NCI-H1105 treated with DMSO at 0.1 percent for 48 hours (cell line): Measurements from ENCODE around the gene PABPC1L.
"Not testable (repeated sequence)": the region's sequence is repeated elsewhere in the genome, so short reads cannot be mapped to it uniquely, and the experiment has no call there.

Experiments used
- DNase-seq: peaks from one replicate; lab custom pipeline; 2025; lab: John Stamatoyannopoulos, UW

Gene PABPC1L

GRCh38 chr20:44909872-44910689, at the start of gene PABPC1L:
Gene PABPC1L (plus strand): TSS chr20:44910060. CDS start chr20:44910144, 84 bp downstream.
- peak; percentile 93 for DNase-seq

GRCh38 chr20:44861531-44862006, 48.3 kb upstream of the PABPC1L start:
- no peak for DNase-seq

GRCh38 chr20:44862286-44862685, 47.6 kb upstream of the PABPC1L start:
- no peak for DNase-seq

DNA sequence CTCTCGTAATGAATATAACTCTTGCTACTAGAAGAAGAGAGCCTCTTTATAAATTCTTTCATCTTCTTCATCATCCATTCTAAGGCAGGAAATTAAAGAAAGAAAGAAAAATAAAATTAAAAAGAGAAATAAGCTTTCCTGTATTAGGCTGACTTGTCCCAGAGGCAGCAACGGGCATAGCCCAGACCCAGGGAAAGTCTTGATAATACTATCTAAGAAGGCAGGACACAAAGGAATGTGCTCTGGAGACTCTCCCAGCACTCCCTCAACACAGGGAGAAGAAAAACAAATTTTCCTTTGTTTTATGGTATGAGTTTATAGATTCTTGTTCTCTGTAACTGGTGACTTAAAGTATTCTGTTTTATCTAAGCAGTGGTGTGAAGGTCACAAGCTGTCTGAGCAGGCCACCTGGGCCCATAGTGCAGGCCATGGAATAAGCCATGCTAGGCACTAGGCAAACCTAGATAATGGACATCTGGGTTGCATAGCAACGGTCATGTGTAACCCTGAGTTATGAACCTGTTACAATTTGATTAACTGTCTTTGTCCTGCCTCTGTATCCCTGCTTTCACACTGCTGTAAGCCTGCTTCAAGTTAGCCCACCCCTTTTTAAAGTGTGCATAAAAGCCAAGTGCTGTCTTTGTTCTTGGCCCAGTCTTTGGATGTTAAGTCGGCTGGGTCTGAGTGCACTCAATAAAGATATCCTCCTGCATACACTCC, 46.3 kb upstream of the PABPC1L start:
- DNase-seq, result not testable (repeated sequence)

DNA sequence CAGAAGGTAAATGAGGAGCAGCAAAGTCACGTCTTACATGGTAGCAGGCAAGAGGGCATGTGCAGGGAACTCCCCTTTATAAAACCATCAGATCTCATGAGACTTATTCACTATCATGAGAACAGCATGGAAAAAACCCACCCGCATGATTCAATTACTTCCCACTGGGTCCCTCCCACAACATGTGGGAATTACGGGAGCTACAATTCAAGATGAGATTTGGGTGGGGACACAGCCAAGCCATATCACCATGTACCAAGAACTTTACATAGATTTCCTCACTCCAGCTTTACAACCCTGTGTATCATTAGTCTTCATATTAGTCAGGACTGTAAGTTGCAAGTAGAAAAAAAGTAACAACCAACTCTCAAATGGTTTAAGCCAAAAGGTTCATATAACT, 45.4 kb upstream of the PABPC1L start:
- DNase-seq, result not testable (repeated sequence)

DNA sequence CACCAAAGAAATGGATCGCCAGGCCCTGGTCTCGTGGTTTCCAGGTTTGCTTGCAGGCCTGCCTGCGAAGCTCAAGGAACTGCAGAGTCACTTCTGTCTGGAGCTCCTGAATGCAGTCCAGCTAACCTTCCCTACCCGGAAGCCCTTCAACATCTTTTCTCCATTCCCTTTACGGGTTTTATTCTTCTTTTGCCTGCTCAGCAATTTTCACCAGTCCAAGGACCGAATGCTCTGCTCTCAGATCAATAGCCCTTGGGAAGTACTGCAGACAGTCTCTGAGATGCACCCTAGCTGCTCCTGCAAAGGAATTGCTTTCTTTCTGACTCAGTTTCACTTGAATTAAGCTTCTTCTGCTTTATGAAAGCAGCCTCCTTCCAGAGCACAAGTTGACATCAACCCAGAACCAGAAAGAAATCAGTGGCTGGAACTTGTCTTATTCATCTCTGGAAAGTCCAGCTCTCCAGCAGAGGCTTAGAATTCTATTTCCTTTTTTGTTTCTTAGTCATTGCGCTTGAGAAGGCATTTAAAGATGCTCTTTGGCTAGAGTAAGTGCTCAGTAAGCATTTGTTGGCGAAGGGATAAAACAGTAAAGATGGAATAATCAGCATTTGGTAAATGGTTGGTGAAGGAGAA, 43.0 kb upstream of the PABPC1L start:
- DNase-seq, result no peak

GRCh38 chr20:44869471-44869870, 40.4 kb upstream of the PABPC1L start:
- DNase-seq, result no peak

DNA sequence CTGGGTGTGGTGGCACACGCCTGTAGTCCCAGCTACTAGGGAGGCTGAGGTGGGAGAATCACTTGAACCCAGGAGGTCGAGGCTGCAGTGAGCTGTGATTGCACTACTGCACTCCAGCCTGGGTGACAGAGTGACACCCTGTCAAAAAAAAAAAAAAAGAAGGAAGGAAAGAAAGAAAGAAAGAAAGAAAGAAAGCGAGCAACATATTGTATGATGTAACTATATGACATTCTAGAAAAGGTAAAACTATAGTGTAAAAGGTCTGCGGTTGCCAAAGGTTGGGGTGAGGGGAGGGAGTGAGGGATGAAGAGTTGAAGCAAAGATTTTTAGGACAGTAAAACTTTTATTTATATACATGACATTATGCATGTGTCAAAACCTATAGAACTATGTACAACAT, 27.5 kb upstream of the PABPC1L start:
- not testable (repeated sequence) for DNase-seq

DNA sequence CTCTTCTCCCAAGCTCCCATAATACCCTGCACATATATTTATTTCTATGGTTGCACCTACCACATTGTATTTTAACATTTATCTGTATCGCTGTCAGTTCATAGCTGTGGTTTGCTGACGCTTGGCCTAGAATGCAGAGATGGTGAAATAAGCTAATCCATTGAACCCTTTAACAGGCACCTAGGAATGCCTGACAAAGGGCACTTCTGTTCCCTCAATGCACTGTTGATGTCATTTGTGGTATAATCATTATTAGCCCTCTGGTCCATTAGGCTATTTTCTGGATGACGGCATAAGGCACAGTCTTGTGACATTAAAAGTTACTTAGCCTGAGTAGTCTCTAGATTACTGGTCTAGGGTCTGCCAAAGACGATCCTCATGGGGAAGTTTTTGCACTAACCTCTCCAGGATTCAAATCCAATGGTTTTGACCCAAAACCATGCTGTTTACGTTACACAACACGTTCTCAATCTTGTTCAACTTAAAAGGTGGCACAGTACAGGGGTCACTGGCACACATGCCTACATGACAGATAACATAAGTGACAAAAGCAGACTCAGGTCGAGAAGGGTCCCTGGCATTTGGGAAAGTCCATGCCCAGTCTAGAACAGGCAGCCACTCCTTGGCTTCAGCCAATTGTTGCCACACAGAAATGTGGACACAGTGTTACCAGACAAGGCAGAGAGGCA, 26.5 kb upstream of the PABPC1L start:
- DNase-seq, result no peak

DNA sequence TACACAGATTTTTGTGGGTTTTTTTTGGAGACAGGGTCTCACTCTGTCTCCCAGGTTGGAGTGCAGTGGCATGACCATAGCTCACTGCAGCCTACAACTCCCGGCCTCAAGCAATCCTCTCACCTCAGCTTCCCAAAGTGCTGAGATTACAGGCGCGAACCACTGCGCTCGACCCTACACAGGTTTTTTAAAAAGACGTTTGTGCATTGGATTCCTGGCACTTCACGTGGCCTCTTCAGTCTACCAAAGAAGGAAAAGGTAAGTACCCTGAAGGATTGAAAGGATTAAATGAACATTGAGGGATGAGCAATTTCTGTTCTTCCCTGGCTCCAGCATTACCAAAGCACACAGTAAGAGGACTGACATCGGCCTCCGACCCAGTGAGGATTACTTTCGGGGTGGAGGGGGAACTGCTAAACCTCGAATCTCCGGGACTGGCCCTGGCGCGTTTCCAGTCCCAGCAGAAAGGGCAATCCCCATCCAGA, 24.9 kb upstream of the PABPC1L start:
- no peak for DNase-seq

GRCh38 chr20:44885392-44886265, 24.2 kb upstream of the PABPC1L start, which contains the start of gene YWHAB:
Gene YWHAB (plus strand): TSS chr20:44885705. CDS start chr20:44901534, 15,829 bp downstream.
- DNase-seq, result peak; percentile 97

GRCh38 chr20:44886266-44886651, 23.6 kb upstream of the PABPC1L start:
- DNase-seq, result no peak

GRCh38 chr20:44886828-44887227, 23.0 kb upstream of the PABPC1L start:
- DNase-seq, result no peak

GRCh38 chr20:44887466-44887865, 22.4 kb upstream of the PABPC1L start:
- no peak for DNase-seq

DNA sequence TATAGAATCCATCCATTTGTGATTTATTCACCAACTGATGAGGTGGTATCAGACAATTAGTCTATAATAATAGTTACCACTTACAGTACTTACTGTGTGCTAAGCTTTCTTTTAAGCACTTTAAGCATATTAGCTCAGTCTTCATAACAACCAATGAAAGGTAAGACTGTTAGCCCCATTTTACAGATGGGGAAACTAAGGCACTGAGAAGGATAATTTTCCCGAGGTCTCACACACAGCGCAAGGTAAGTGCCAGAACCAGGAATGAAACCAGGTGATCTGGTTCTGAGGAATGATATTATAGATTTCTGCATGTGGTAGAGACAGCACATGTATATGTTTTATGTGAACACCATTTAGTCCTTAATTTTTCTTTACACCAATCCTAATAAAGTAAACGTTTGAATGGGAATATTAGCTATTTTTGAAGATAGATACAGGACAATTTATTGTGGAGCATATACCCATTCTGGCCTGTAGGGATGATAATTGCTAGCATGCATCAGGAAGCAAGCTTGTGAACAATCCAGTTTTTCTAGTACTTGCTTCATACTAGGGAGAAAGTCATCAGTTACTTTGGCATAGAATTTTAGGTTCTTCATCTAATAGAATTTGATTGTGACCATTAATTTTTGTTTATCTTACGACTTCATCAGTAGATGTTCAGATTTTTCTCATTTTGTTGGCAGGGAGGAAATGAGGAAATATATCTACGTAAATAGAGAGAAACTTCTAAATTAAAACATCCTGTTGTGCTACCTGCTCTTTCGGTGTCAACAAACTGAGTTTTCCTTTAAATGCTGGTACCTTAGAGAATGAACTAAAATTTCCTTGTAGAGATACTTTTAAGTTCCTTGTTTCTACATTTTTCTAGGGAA, 21.4 kb upstream of the PABPC1L start:
- no peak for DNase-seq

- no peak for DNase-seq
Measured at GRCh38 chr20:44891826-44892225, 18.0 kb upstream of the PABPC1L start.

- DNase-seq, result no peak
Measured at GRCh38 chr20:44894959-44895358, 14.9 kb upstream of the PABPC1L start.

DNA sequence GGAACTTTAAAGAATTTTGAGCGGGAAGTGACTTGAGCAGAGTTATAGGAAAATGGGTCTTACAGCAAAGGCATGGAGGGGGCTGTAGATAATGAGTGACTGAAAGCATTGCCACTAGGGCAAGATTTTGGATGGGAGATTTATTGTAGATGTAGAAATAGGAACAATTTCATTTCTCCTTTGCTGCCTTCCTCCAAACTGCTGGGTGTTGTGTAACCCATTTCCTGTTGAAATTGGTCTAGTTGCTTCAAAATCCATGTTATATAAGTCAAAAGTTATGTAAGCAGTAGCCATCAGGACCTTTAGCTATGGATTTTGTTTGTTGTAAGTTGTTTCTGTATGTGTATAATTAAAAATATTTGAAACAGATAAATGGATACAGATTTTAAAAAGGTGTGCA, 13.3 kb upstream of the PABPC1L start:
- no peak for DNase-seq

DNA sequence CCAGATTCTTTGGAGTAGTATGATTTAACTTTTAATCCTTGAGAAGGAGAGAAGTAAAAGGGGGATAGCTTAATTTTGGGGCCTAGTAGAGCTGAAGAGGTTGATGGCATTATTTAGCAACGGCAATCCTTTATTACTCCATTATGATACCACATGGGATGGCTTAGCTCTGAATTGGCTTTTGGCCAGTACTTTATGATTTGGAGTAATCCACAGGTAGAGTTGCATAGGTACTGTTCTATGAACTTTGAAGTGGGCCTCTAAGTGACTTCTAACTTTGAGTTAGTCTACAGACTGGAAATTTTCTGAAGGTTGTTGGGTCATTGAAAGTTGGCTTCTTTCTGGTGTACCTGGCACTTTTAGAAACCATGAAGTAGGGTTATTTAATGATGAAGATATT, 12.7 kb upstream of the PABPC1L start:
- DNase-seq, result no peak
